Activated CD8-positive, alpha-beta memory T cell treated with anti-CD3 and anti-CD28 coated beads, Interleukin-2, amount 50 U/mL, for 4 hours (primary cell): ENCODE data around the gene MYBPC2.

ENCODE experiments used
- DNase-seq: peaks from one replicate; pipeline ENCODE4 v3.0.0-alpha.2; 2020

MYBPC2 gene

DNA sequence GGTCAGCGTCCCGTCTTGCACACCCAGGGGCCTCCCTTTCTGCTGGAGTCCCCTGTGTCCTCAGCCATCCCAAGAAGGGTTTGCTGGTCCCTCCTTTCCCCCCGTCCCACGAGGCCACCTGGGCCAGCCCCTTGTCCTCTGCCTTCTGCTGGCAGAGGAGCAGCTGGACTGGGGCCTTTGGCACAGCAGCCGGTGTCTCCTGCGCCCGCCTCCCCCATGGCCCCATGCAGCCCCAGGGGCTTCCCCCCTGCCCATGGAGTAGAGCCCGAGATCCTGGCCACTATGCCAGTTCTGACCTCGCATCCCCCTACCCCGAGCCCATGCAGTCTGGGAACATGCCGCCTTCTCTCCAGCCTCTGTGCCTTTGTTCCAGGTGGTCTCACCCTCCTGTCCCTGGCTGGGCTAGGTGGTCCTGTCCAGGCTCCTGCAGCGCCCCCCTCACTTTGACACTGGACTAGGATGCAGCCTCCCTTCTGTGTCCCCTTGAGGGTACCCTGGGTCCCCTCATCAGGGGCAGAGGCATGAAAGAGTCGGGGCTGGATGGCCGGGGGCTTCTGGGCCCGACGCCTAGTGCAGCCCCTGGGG, 49.7 kb downstream of the MYBPC2 start:
- DNase-seq: no peak

DNA sequence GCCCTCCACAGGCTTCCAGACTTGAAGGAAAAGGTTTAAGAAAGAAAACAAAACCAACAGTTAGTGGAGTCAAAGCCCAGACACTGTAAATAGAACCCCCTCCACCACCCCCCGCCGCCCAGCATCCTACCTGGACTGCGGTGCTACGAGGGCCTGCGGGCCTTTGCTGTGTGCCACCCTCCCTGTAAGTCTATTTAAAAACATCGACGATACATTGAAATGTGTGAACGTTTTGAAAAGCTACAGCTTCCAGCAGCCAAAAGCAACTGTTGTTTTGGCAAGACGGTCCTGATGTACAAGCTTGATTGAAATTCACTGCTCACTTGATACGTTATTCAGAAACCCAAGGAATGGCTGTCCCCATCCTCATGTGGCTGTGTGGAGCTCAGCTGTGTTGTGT, 50.2 kb downstream of the MYBPC2 start:
- DNase-seq: no peak

DNA sequence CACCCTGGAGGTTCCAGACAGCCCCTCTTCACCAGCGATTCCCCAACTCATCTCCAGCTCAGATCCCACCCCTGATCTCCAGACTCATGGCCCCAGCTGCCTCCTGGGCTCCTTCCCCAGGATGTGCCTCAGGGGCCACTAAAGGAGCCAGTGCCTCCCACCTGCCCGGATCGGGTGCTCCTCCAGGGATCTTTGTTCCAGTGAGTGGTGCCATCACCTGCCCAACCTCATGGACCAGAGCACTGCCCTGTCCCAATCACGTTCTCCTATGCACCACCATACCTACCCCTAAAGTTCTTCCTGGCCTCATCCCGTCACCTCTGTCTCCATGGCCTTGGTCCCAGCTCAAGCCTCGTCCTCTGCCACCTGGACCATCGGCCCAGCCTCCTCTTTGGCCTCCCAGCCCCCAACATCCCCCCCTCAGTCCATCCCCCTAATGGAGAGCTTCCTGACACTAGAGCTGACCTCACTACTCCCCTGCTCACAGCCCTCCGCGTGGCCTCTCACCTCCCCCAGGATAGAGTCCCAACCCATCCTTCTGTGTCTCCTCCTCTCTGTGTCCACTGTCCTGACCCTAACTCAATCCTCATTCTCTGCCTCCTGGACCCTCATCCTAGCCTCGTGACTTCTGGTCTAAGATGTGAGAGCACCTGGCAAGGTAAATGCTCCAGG, 52.7 kb downstream of the MYBPC2 start:
- DNase-seq: no peak

DNA sequence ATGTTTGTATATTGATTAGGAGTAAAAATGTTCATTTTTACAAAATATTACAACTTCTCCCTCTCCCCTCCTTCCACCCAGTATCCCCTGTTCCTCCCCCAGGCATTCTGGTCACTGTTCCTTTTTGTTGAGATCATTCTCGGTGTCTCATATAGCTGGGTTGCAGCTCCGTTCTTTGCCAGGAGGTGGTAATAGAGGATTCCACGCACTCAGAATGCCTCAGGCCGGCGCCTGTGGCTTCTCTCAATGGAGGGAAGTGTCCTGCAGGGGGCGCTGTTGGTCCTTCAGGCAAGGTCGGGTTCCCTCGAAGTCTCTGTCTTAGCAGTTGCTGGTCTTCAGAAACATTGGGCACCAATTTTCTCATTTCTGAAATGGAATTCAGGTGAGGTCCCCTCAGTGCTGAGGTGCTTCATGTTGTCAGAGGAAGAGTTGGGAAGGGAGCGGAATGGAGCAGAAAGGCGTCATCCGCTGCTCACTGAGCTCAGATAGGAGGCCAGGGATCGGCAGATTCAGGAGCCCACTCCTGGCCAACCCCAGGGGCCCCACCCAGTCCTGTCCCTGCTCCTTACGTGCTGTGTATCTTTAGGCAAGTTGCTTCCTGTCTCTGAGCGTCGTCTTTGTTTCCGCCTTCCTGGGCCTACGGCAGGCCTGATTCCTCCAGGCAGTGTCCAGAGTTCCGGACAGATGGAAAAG, 54.3 kb downstream of the MYBPC2 start:
- no peak for DNase-seq

DNA sequence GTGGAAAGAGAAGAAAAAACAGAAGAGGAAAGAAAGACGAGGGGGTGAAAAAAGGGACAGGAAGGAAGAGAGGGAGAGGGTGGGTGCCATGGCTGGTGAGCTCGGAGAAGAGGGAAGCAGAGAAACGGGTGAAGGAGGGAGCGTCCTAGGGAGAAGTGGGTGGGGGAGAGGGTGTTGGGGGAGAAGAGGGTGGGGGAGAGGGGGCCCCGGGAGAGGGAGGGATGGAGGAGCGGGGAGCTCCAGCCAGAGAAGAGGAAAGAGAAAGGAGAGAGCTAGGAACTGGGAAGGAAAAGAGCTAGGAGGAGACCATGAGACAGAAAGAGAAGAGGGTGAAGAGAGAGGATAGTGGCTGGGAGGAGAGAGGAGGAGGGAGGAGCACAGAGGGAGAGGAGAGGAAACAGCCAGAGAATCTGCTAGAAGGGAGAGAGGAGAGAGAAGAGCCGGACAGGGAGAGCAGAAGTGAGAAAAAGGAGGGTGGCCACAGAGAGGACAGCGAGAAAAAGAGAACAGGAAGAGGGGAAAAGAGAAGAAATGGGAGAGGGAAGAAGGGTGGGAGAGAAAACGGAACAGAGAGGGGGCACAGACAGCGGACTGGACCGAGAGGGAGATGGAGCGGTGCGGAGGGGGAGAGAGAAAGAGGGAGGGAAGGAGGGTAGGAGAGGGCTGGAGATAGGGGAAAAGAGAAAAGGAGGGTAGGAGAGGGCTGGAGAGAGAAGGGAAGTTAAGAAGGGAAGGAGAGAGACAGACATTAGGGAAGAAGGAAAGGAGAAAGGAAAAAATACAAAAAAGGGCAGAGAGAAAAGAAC, 55.9 kb downstream of the MYBPC2 start:
- DNase-seq: no peak

DNA sequence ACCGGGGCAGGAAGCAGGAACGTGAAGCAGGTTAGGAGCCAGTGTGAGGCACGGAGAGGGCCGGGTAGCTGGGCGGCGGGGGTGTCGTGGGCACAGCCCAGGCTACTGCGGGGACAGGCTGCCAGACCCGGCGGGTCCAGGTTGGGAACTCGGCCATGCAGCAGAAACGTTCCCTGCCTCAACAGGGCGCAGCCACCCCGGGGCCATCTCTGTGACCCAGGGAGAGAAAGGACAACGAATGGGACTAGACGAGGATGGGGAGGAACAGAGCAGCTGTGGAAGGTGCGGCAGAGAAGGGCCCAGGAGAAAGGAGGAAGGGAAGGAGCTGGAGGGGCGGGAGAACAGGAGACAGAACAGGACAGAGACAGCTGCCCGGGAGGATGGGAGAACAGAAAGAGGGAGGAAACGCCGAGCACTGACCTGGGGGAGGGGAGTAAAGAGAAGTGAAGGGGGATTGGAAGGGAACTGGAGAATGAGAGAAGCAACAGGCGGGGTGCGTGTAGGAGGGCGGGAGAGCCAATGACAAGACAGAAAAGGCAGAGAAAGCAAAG, 56.8 kb downstream of the MYBPC2 start:
- no peak for DNase-seq

DNA sequence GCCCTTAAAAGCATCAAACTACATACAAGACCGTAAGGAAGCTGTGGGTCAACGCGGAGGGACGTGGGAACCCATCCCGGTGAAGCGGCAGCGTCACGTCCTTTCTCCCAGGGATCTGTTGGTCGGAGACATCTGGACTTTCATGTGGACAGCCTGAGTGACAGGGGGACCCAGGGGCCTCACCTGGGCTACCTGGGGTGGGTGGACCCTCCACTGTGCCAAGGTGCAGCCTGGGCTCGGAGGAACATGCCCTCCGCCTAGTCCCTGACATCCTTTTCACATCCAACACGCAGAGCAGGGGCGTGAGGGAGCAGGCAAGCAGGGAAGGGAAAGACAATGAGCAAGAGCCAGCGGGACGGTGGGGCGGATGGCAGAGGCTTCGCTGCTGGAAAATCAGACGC, 57.7 kb downstream of the MYBPC2 start:
- DNase-seq: no peak

DNA sequence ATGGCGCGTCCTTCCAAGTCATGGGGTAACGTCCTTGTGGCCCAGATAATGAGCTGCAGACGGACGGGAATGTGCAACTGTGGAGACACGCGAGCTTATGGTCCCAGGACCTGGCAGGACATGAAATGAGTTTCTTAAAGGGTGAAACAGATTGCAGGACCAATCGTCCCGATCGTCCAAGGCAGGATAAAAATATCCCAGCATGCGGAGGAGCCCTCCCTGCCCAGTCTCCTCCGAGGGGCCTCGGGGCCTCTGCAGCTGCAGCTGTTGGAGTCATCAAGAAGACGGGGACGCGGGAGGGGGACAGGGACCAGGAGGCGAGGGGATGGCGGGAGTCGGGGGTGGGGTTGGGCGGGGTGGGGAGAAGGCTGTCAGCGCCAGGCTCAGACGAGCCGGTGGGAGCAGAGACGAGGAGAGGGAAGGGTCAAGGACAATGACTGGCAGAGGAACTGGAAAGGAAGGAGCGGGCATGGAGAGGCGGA, 58.3 kb downstream of the MYBPC2 start:
- DNase-seq: no peak

DNA sequence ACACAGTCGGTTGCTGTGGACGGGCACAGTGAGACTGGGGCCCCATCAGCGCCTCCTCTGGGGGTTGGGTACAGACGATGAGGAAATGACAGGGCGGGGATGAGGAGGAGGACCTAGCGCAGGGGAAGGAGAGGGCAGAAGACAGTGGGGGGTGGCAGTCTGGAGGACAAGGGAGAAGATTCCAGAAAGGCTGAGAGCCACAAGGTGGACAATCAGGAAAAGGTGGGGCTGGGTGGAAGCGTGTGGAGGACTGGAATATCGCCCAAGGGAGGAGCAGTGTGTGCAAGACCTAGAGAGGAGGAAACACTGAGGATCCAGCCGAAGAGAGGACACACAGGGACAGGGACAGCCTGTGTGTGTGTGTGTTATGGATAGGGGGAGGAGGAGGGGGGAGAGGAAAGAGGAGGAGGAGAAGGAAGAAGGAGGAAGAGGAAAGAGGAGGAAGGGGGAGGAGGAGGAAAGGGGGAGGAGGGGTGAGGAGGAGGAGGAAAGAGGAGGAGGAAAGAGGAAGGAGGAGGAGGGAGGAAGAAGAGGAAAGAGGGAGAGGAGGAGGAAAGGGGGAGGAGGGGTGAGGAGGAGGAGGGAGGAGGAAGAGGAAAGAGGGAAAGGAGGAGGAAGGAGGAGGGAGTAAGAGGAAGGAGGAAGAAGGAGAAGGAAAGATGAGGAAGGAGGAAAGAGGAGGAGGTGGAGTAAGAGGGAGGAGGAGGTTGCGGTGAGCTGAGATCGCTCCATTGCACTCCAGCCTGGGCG, 59.8 kb downstream of the MYBPC2 start:
- no peak for DNase-seq

DNA sequence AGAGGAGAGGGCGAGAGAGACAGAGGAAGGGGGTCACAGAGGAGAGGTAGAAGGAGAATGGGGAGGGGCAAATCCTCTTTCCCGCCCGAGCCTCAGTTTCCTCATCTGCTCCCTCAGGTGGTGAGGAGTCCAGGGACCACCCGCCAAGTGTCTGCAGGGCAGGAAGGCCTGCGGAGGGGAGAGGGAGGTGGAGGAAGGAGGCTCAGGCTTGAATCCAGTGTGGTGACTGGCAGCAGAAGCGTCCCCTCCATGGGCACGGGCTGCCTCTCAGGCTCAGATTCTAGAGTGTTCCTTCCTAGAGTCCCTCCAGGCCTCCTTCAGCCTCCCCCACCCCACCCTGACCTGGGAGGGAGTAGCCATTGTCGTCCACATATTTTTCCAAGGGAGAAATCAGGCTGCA, 60.5 kb downstream of the MYBPC2 start:
- DNase-seq: no peak

DNA sequence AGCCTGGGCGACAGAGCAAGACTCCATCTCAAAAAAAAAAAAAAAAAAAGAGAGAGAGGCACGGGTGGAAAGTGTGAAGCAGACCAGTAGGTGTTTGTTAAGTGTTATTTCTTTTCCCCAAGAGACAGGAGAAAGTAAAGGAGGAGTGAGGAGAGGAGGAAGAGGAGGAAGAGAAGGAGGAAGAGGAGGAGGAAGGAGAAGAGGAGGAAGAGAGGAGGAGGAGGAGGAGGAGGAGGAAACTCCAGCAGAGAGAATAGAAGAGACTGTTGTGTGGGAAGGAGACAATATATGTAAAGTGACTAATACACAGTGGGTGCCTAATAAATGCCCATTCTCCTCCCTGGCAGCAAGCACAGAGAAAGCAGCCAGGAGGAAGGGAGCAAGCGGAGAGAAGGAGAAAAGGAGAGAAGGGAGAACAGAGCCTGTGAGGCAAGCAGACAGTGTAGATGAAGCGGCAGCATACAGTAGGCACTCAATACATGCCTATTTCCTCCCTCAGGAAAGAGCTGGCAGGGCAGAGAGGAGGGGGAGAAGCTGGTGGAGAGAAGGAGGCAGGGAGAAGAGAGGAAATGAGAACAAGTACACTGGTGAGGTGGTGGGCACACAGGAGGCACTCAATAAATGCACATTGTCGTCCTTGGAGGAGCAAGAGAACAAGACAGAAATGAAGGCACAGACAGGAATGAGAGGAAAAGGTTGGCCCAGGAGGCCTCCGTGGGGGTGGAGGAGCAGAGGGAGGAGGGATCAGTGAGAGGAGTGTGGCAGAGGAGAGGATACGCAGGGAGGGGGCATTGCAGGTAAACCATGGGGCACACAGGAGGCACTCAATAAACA, 61.7 kb downstream of the MYBPC2 start:
- DNase-seq: no peak

DNA sequence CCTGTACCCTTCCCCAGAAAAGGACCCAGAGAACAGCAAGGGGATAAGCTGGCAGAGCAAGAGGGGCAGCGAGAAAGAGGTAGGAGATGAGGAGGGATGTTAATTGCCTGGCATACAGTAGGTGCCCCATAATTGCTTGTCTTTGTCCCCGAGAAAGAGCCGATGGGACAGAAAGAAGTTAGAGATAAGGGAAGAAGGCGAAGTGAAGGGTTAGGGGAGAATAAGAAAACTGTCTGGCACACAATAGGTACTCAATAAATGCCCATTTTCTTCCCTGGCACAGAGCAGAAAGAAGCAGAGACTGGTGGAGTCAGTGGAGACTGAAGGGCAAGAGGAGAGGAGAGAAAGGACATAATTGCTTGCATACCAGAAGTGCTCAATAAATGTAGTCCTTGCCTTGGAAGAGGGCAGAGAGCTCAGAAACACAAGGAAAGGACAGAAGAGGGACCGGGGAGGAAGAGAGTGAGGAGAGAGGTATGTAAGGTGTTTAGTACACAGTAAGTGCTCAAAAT, 62.4 kb downstream of the MYBPC2 start:
- no peak for DNase-seq

DNA sequence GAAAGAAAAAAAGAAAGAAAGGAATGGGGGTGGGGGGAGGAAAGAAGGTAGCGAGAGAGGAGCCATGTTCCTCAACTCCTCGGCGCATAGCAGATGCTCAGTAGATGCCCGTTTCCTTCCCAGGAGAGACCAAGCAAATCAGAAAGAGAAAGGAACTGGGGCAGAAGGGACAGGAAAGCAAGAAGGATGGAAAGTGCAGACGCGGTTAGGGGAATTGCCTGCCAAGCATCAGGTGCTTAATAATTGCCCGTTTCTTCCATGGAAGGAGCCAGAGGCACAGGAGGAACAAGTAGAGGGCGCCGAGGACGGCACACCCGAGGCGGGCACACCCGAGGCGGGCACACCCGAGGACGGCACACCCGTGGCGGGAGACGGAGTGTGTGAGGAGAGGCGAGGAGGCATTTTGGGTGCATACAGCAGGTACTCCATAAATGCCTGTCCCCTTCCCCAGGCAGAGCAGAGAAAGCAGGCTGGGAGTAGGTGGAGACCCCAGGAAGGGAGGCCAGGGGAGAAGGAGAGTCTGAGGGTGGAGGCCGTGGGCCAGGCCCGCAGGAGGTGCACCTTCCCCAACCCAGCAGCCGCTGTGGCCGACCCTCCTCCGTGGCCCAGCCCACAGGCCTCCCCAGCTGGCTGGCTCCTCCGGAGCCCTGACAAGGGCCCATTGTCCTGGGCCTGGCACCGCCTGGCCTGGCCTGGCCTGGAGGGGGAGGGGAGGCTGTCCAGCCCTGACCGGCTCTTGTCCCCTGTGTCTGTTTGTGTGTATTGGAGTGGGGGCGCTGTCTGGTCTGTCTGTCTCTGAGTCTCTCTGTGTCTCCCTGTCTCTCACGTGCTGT, 63.7 kb downstream of the MYBPC2 start:
- DNase-seq: no peak

DNA sequence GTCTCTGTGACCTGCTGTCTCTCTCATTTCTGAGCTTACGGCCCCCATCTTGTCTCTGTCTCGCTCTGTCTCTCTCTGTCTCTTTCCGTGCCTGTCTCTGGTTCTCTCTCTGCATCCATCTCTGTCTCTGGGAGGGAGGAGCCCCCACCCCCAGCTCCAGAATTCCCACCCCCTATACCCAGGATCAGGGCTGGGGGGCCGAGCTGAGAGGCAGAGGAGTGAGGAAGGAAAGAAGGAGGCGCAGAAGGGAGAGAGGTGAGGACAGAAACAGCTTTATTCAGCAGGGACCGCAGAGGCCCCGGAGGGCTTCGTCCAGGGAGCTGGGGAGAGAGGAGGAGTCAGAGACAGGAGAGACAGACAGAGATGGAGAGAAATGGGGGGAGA, 64.3 kb downstream of the MYBPC2 start:
- DNase-seq: no peak

DNA sequence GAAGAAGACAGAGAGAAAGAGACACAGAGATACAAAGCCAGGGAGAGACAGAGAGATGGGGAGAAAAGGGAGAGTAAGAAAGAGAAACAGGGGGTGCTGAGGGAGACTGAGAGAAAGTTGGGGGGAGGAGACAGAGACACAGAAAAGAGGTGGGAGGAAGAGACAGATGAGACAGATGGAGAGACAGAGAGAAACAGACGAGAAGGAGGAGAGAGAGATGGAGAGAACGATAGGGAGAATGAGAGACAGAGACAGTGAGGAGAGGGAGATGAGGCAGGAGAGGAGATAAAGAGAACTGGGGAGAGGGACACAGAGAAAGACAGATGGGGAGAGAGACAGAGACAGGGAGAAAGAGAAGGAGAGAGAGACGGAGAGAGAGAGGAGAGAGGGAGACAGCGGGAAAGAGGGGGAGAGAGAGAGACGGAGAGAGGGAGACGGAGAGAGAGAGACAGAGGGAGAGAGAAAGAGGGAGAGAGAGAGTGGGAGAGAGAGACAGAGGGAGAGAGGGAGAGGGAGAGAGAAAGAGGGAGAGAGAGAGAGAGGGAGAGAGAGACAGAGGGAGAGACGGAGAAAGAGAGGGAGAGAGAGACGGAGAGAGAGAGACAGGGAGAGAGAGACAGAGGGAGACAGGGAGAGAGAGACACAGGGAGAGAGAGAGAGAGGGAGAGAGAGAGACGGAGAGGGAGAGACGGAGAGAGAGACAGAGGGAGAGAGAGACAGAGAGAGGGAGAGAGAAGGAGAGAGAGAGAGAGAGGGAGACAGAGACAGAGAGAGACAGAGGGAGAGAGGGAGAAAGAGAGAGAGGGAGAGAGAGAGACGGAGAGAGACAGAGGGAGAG, 65.7 kb downstream of the MYBPC2 start:
- no peak for DNase-seq

DNA sequence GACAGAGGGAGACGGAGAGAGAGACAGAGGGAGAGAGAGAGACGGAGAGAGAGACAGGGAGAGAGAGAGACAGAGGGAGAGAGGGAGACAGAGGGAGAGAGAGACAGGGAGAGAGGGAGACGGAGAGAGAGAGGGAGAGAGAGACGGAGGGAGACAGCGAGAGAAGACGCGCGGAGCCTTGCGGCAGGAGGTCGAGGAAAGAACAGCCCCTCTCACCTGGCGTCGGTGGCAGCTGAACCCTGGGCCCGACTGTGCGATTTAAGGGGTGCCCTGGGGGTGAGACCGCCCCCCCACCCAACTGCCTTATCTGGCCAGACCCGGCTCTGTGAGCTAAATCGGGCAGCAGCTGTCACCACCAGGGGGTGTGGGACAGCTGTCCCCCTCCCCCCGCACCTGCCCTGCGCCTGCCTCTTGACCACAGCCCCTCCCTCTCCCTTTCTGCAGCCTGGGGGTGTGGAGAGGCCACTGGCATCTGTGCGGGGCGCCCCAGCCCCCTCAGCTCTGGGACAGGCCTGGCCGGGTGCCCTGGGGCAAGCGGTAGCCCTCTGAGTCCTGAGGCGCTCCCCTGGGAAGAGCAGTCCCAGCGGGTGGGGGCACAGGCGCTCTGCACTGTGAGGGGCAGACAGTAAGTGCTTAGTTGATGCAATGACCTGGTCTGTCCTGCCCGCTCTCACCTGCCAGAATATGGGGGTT, 67.5 kb downstream of the MYBPC2 start:
- no peak for DNase-seq

DNA sequence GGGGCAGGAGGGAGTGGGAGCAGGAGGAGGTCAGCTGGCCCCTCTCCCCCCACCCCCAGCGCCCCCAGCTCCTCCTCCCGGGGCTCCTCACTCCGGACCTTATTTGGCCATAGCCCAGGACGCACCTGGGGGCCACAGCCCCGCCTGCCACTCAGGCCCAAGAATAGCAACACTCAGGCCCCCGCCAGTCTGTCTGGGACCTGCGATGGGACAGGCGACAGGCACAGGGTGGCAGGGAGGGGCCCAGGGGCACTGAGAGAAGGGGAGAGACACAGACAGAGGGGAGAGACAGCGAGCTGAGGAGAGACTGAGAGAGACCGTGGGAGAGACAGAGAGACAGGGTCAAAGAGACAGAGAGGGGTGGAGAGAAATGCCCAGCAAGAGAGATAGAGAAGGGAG, 68.1 kb downstream of the MYBPC2 start:
- no peak for DNase-seq

DNA sequence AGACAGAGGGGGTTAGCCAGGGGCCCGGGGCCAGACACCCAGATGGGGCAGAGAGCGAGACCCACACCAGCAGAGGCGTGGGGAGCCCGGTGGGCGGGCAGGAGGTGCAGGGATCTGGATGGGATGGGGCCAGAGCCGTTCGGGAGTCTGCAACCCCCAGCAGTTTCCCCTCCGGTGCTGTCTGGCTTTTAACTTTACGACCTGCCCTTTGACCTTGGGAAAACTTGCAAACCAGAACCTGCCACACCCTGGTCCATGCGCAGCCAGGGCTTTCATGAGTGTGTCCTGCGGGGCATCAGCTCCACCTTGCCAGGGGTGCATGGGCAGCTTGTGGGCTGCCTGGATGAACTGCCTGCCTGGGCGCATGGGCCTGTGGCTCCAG, 68.5 kb downstream of the MYBPC2 start:
- no peak for DNase-seq
